HuH-7.5 (cell line): ENCODE measurements around the gene RASEF.
"Not testable (repeated sequence)": the region's sequence is repeated elsewhere in the genome, so short reads cannot be mapped to it uniquely, and the experiment has no call there.

Experiments used
- DNase-seq: peaks from one replicate; pipeline ENCODE4 v3.0.0; 2011; ENCODE audit warnings: low spot score

The RASEF gene

DNA sequence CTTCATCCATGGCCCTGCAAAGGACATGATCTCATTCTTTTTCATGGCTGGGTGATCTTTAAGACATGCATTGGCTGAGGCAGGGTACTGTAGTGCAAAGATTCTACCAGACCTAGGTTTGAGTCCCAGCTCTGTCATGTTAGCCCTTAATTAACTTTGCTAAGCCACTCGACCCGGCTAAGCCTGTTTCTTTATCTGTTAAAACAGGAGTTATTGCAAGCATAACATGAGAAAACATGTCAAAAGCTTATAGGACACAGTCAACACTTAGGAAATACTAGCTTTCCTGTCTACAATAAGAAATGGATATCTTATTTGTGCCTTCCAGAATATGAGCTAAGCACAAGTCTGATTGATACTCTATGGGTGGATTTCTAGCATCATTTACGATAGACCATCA, 92.6 kb downstream of the RASEF start:
- no peak for DNase-seq

DNA sequence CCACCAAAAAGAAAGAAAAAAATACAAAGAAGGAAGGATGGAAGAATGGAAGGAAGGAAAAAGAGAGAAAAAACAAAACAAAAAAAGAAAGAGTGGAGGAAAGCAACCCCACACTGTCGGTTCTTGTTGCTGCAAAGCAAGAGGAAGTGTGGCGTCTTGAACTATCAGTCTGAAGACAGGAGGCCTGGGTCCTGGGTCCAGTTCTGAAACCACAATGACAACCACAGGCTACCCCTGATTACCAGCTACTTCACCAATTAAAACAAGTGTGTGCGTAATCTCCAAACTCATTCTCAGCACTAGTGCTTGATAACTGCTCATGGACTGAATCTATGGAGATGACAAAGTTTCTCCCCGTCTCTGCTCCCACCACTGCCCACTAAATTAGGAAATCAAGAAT, 93.7 kb downstream of the RASEF start:
- no peak for DNase-seq

DNA sequence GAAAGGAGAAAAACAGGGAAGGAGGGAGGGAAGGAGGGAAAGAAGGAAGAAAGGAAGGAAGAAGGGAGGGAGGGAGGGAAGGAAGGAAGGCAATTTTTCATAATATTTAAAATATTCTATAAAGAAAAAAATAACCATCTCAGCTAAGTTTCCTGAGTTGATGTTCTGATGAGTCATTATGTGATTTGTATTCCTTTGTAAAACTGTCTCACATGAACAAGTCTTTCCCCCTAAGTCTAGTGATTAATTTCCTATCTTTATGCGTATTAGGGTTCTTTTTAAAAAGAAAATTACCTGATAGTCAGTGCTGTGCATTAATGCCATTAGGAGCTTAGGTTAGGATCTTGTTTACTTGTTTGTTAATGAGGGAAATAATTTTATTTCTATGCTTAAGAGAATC, 94.1 kb downstream of the RASEF start:
- DNase-seq: no peak

DNA sequence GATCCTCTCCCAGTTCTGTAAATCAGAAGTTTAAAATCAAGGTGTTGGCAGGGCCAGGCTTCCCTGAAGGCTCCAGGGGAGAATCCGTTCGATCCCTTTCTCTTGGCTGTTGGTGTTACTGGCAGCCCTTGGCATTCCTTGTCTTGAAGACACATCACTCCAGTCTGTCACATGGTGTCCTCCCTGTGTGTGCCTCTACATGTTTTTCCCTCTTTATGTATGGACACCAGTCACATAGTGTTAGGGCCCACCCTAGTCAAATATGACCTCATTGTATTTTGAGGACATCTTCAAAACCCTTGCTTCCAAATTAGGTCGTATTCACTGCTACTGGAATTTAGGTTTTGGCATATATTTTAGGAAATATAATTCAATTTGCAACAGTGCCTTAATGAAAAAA, 94.6 kb downstream of the RASEF start:
- DNase-seq: no peak

DNA sequence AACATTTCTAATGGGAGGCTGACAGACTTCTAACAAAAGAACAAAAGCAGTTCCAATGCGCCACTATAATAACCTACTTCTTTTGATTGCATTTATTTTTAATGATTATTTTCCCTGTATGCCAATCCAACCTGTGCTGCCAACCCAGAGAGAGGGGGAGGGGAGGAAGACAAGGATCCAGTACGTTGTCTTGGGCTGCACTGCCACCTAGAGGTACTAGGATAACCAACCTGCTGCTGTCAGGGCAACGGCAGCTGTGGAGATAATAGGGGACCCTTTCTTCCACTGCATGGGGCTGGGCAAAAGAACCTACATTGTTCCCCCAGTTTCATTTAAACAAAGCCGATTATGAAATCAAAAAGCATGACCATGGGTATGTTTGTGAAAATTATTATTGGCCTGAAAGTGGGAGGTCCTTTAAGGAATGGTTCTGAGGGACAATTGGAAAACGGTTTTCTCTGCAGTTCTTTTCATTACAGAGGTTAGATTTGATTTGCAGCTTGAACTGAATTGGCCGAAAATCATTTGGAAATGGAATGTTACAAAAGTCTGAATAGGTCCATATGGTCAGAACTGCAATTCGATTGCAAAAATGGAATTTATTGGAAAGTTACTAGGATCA, 101.3 kb downstream of the RASEF start:
- DNase-seq: peak; percentile 44

DNA sequence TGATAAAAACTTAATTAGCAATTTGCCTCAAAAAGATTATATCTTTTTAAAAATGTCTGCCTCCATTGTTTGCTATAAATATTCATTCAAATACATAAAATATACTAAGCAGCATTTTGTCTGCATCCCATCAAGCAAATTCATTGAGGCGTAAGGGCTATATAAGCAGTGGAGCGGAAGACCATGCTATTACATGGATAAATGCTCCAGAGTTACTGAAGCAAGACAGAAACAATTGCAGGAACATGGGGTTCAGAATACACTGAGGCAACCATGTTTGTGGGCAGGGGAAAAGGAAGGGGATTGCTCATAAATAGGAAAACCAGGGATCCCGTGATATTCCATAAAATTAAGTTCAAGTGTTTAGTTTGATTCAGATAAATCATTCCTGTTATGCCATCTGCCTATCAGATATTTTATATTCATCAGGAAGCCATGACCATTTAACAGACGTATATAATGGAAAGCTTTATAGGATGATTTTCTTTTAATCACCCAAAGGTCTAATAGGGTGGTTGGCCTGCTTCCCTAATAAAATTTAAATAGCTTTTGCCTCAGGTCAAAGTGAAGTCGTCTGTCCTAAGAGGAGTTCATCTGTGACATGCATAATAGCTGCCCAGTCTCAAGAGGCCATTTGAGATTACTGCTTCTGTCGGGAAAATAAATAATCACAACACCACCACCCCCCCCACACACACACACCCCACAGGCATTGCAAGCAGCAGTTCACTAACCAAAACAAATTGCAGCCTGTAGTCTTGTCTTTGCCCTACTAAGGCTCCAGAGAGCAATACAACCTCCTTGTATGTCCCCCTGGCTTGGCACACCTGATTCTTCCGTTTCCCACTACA, 105.2 kb downstream of the RASEF start:
- DNase-seq: no peak

DNA sequence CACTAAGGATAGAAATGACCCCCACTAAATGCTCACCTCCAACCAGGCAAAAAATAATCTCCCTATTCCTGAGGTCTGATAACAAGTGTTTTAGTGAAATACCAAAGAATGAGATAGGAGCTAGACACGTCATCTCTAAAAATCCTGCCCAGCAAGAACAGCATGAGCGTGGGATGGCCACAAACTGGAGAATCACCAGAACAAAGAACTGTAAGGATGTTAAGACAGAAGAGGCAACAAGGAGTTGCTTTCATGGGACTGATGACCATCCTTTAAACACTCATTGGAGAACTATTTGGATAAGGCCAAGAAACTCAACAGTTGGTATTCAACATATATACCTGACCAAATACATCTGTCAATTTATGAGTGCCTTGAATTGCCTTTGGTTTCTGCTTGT, 113.7 kb downstream of the RASEF start:
- DNase-seq: no peak

DNA sequence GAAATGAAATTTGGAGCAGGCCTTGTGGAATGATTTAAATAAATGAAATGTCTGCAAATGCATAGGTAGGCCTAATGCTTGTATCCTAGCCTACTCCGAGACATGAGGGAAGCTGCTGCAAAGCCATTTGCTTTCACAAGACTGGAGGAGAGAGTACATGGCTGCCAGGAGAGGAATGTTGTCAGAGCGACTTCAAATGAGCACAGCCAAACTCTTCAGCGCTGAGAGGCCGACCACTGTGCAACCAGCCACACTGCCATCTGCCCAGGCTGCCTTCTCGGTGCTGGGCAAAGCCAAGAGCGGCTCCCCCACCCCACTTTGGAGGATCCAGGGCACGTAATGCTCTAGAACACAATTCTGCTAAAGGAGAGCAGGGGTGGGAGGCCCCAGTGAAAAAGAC, 122.6 kb downstream of the RASEF start:
- DNase-seq: no peak

DNA sequence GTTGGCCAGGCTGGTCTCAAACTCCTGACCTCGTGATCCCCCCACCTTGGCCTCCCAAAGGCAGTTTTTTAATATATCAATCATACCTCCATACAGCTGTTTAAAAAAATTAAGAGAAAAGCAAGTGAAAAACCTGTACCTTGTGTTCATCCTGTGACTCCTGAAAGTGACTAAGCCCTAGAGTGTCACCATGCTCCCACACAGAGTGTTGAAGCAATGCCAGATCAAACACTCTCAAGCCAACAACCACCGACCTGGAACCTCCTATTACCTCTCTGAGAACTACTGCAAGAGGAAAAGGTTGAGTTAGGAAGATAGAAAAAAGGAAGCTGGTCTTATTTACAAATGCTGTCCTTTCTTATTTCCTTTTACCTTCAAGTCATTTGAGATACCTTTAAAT, 123.5 kb downstream of the RASEF start:
- peak; percentile 31 for DNase-seq

DNA sequence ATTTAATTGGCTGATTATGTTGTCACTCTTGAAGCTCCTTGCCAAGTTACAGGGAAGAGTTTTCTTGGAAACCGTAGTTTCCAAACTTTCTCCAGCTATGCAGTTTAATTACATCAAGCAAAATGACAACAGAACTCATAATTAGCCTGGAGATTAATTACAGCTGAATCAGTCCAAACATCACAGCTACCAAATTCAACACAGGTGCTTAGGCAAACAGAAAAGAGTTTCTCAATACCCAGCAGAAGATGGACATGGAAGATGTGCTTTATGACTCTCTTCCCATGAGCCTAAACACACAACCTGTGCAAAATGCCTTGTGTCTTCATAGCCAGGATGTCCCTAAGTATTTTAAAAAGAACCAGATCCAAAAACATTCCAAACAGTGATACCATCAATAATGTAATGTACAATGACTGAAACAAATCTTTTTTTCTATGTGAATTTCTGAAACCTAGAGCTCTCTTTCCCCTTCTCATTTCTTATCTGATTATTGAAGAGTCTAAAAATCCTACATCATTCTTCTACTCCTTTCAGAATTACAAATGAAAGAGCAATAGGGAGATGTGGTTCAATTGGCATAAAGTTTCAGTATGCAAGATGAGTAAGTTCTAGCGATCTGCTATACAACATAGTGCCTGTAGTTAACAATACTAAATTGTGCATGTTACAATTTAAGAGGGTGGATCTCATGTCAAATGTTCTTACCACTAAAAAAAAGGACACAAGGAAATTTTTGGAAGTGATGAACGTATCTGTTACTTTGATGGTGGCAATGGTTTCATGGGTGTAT, 124.3 kb downstream of the RASEF start:
- DNase-seq: no peak

DNA sequence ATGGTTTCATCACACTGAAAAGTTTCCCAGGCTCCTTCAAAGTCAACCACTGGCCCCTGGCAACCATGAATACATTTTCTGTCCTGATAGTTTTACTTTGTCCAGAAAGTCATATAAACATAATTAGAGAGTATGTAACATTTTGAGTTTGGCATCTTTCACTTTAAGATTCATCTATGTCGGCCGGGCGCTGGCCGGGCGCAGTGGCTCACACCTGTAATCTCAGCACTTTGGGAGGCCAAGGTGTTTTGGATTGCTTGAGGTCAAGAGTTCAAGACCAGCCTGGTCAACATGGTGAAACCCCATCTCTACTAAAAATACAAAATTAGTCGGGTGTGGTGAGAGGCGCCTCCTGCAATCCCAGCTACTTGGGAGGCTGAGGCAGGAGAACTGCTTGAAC, 126.4 kb downstream of the RASEF start:
- not testable (repeated sequence) for DNase-seq

DNA sequence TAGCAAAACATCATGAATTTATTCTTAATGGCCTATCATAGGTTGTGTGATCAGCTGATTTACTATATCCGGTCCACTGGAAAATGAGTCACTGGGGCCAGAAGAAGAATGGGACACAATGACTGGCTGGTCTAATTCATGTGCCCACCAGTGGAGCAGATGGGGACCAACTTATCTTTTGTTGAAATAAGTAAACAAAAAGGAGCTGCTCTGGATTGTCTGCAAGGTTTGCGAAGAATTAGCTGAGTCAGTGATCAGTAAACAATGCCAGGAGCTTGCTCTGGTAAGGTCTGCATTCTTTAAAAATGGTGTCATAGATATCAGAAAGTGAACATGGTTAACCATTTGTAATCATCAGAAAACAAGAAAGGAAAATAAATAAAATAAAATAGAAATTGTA, 128.0 kb downstream of the RASEF start:
- DNase-seq: peak; percentile 22

DNA sequence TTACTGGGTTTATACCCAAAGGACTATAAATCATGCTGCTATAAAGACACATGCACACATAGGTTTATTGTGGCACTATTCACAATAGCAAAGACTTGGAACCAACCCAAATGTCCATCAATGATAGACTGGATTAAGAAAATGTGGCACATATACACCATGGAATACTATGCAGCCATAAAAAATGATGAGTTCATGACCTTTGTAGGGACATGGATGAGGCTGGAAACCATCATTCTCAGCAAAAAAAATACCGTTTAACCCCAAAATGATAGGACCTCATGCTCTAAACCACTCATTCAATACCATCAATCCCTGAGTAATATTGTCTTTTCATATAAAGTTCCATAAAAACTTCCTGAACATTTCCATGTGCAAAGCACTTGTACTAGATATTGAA, 128.9 kb downstream of the RASEF start:
- not testable (repeated sequence) for DNase-seq

DNA sequence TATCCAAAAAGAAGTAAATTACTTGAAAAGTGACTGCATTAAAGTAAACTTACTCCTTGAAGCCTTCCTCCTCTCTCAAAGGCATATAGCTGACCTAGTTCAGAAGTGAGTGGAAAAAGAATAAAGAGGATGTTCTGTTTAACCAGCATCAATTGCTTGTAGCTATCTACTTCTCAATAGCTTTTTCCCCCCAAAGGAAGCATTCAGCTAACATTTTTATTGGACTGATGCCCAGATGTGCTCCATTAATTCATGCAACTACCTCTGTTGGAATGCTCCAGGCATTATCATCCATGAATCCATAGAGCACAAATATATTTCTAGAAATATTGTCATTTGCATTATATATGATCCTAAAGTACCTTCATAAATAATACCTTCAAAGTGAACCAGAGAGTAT, 132.8 kb downstream of the RASEF start:
- DNase-seq: no peak
